CD4-positive, alpha-beta T cell (primary cell): Measurements from ENCODE around the gene WDR5. TPM values are rescaled to one million over a fixed set of nuclear protein-coding genes. Genes with fewer than 3 reads are reported as not detected.

Experiments used
- ATAC-seq: fragments of 200-7000 bp; cut with Tn5 transposase; one replicate; pipeline ENCODE4 v1.10.0; 2022; ENCODE audit warnings: mild to moderate bottlenecking; ENCODE audit not compliant: poor library complexity
- CTCF ChIA-PET: fragments of 350-600 bp; sonication (Branson Sonifier 250); formaldehyde crosslinking; loops from one replicate; lab custom pipeline; 2021; ENCODE audit warnings: antibody characterized with exemption, inconsistent platforms; lab: Charles Lee
- POLR2A ChIA-PET: fragments of 350-600 bp; sonication (Branson Sonifier 250); formaldehyde crosslinking; loops from one replicate; lab custom pipeline; 2021; ENCODE audit warnings: antibody characterized with exemption, inconsistent platforms; lab: Charles Lee
- DNase-seq, 14 experiments: peaks; one replicate each; pipeline ENCODE4 v3.0.0-alpha.2; 2013 to 2020; ENCODE audit warnings: mixed read lengths in 2 of 14
- H3K27ac ChIP-seq, 2 donors: one replicate each; pipeline versions ENCODE4 v1.5.1 to v1.7.0; 2013; ENCODE audit warnings: low read length in 2 of 2, low read depth in 1 of 2, mild to moderate bottlenecking in 1 of 2
- H3K27me3 ChIP-seq, 2 experiments: 1 replicate in 1 of 2; 2 replicates in 1 of 2; pipeline versions ENCODE4 v1.6.1 to v1.7.0; 2013; ENCODE audit warnings: low read length in 2 of 2, control low read depth in 1 of 2, mild to moderate bottlenecking in 1 of 2, moderate library complexity in 1 of 2; ENCODE audit not compliant: insufficient read depth in 2 of 2, control insufficient read depth in 1 of 2
- H3K36me3 ChIP-seq: one replicate; pipeline ENCODE4 v1.6.1; 2013; ENCODE audit warnings: low read length, control low read depth; ENCODE audit not compliant: insufficient read depth
- H3K4me1 ChIP-seq: one replicate; pipeline ENCODE4 v1.6.1; 2013; ENCODE audit warnings: low read length, control low read depth; ENCODE audit not compliant: insufficient read depth
- H3K4me3 ChIP-seq: one replicate; pipeline ENCODE4 v1.5.1; 2013; ENCODE audit warnings: mild to moderate bottlenecking, low read length, moderate library complexity
- H3K9me3 ChIP-seq, 2 experiments: 1 replicate in 1 of 2; 2 replicates in 1 of 2; pipeline versions ENCODE4 v1.6.1 to v1.7.0; 2013; ENCODE audit warnings: low read length in 2 of 2, mild to moderate bottlenecking in 2 of 2, control low read depth in 1 of 2, moderate library complexity in 1 of 2; ENCODE audit not compliant: control insufficient read depth in 1 of 2, insufficient read depth in 1 of 2
- H3K27ac Mint-ChIP-seq: one replicate; pipeline ENCODE4 v1.8.0; 2020; ENCODE audit warnings: mixed read lengths
- H3K27me3 Mint-ChIP-seq: one replicate; pipeline ENCODE4 v1.8.0; 2021; ENCODE audit warnings: mixed read lengths
- H3K36me3 Mint-ChIP-seq: one replicate; pipeline ENCODE4 v1.8.0; 2021; ENCODE audit warnings: low read depth, mixed read lengths
- H3K4me1 Mint-ChIP-seq: one replicate; pipeline ENCODE4 v1.8.0; 2021; ENCODE audit warnings: low read depth, mixed read lengths
- H3K4me3 Mint-ChIP-seq: one replicate; pipeline ENCODE4 v1.8.0; 2020; ENCODE audit warnings: mild to moderate bottlenecking, mixed read lengths
- H3K9me3 Mint-ChIP-seq: one replicate; pipeline ENCODE4 v1.8.0; 2020; ENCODE audit warnings: mixed read lengths
- CTCF ChIP-seq: fragments of 200-600 bp; IDR thresholded peaks from one replicate; pipeline ENCODE4 v1.8.0; 2022; ENCODE audit warnings: antibody characterized with exemption, mild to moderate bottlenecking
- intact Hi-C, 2 experiments: fragments of 100-400 bp; cut with DNase I in 1 of 2; cut with micrococcal nuclease in 1 of 2; formaldehyde crosslinking; loops; one replicate each; pipeline versions ENCODE4 v1.15.1 to v1.9.0; 2023 to 2025; cut with DNase I, micrococcal nuclease
- total RNA-seq, 174 experiments: library from RNA in 2 of 174; stranded (reverse) in 2 of 174; gene quantifications; one replicate each; pipeline ENCODE4 v1.2.3 and lab custom pipeline; 2021 to 2026

Gene WDR5
- total RNA-seq, 2 experiments from 2014 or later = 14.9 to 16.9 TPM

GRCh38 chr9:134162926-134163370, 27.1 kb downstream of the WDR5 start:
- intact Hi-C loops = loop anchor here (5.0 to 10.0 kb wide), 3 partner anchors 229 to 1342 kb away; partner anchors contain the start of genes COL5A1 (in 1 of the 2) and MRPS2 (in 1 of the 2)
- H3K4me3 Mint-ChIP-seq = peak overlapping the region; percentile 85

GRCh38 chr9:134163371-134164196, 27.7 kb downstream of the WDR5 start:
- TF ChIP-seq CTCF = peak; percentile 59
- peaks cover 17% of the 10 kb centered on the region for H3K4me1 Mint-ChIP-seq
- peaks cover 4% of the 10 kb centered on the region for H3K27me3 Mint-ChIP-seq
- DNase-seq (peak; percentile 47 to 90 (median 66)), ATAC-seq (peak; percentile 33)
- H3K27ac Mint-ChIP-seq = no peak overlapping the region
- intact Hi-C loops = loop anchor here (1.0 to 10.0 kb wide), 8 partner anchors 27 to 1341 kb away; partner anchors contain the start of genes BRD3 (in 2 of the 2), COL5A1 (in 1 of the 2), MRPS2 (in 1 of the 2) and RXRA (in 1 of the 2)
- ChIA-PET POLR2A (interaction anchor here (0.6 to 4.3 kb wide), 18 partner anchors 9 to 1133 kb away, joined by 3 to 114 read pairs (median 6); partner anchors contain the start of genes BRD3OS, GTF3C5 and WDR5), CTCF (interaction anchor here (0.7 to 2.8 kb wide), 9 partner anchors 14 to 280 kb away, joined by 3 to 9 read pairs (median 4); partner anchors contain the start of gene WDR5)
- H3K27ac ChIP-seq = no peak overlapping the region
- no peak overlapping the region for H3K4me3 ChIP-seq
- H3K36me3 ChIP-seq = peaks cover 3% of the 10 kb centered on the region
- no peak overlapping the region for H3K4me3 Mint-ChIP-seq
- H3K27me3 ChIP-seq = no peaks in the 10 kb centered on the region
- peaks cover 0 to under 1% of the 10 kb centered on the region in 2 experiments for H3K9me3 ChIP-seq
- H3K4me1 ChIP-seq = peaks cover 17% of the 10 kb centered on the region
- peaks cover 17% of the 10 kb centered on the region for H3K36me3 Mint-ChIP-seq
- H3K9me3 Mint-ChIP-seq = no peaks in the 10 kb centered on the region

More at GRCh38 chr9:134162926-134163370, 27.1 kb downstream of the WDR5 start:
- H3K36me3 ChIP-seq = peaks cover 9% of the 10 kb centered on the region
- ATAC-seq = no peak
- peaks cover 24% of the 10 kb centered on the region for H3K36me3 Mint-ChIP-seq
- no peak overlapping the region for H3K4me3 ChIP-seq
- H3K27ac Mint-ChIP-seq = peak overlapping the region; percentile 87
- H3K27me3 Mint-ChIP-seq = peaks cover 4% of the 10 kb centered on the region
- DNase-seq = no peak
- peaks cover 17% of the 10 kb centered on the region for H3K4me1 Mint-ChIP-seq
- POLR2A ChIA-PET = interaction anchor here (1.2 to 4.3 kb wide), 6 partner anchors 24 to 1133 kb away, joined by 3 to 114 read pairs (median 7); partner anchors contain the start of genes GTF3C5 and WDR5
- H3K27me3 ChIP-seq = no peaks in the 10 kb centered on the region
- no peak for TF ChIP-seq CTCF
- H3K9me3 Mint-ChIP-seq = no peaks in the 10 kb centered on the region
- CTCF ChIA-PET = interaction anchor here (0.8 to 2.8 kb wide), 7 partner anchors 14 to 280 kb away, joined by 3 to 9 read pairs (median 4); partner anchors contain the start of gene WDR5
- H3K27ac ChIP-seq = no peak overlapping the region
- peaks cover 17% of the 10 kb centered on the region for H3K4me1 ChIP-seq
- no peaks in the 10 kb centered on the region for H3K9me3 ChIP-seq

GRCh38 chr9:134164879-134165278, 29.0 kb downstream of the WDR5 start:
- Histone ChIP-seq H3K4me1 (peaks cover 17% of the 10 kb centered on the region), H3K4me3 (no peak overlapping the region), H3K27me3 (no peaks in the 10 kb centered on the region), H3K9me3 (peaks cover 0 to 4% of the 10 kb centered on the region in 2 experiments), H3K27ac (no peak overlapping the region), H3K36me3 (no peaks in the 10 kb centered on the region)
- ATAC-seq (no peak), DNase-seq (no peak)
- Mint-ChIP-seq H3K27ac (no peak overlapping the region), H3K36me3 (peaks cover 15% of the 10 kb centered on the region), H3K9me3 (no peaks in the 10 kb centered on the region), H3K27me3 (peaks cover 4% of the 10 kb centered on the region), H3K4me1 (peaks cover 17% of the 10 kb centered on the region), H3K4me3 (no peak overlapping the region)
- ChIA-PET CTCF (interaction anchor here (0.6 to 2.8 kb wide), 3 partner anchors 96 to 1749 kb away, joined by 3 to 9 read pairs (median 3); no protein-coding TSS in a partner anchor), POLR2A (interaction anchor here (0.7 to 4.3 kb wide), 20 partner anchors 10 to 1220 kb away, joined by 3 to 114 read pairs (median 6); partner anchors contain the start of genes BRD3OS, GTF3C5 and WDR5)
- intact Hi-C loops = loop anchor here (1.0 to 10.0 kb wide), 8 partner anchors 29 to 1340 kb away; partner anchors contain the start of genes BRD3 (in 2 of the 2), COL5A1 (in 1 of the 2), MRPS2 (in 1 of the 2) and RXRA (in 1 of the 2)
- TF ChIP-seq CTCF = no peak
